IMR-90 (cell line): ENCODE results near the gene SPCS1. TPM values are rescaled to one million over a fixed set of nuclear protein-coding genes. Genes with fewer than 3 reads are reported as not detected.

Experiments
- ATAC-seq: fragments of 200-7000 bp; cut with Tn5 transposase; 2 replicates; pipeline ENCODE4 v1.9.1; 2020; ENCODE audit warnings: low read depth, mild to moderate bottlenecking, moderate library complexity
- BruUV-seq: library from RNA; stranded (reverse); fragments of 400-500 nt; replicated peaks from 2 replicates; lab custom pipeline; 2021; lab: Mats Ljungman, UMichigan
- CTCF ChIA-PET: fragments of 300-600 bp; formaldehyde crosslinking; extraction: SDS; loops from one replicate; lab custom pipeline; 2021; ENCODE audit warnings: antibody characterized with exemption; lab: Yijun Ruan, JAX
- POLR2A ChIA-PET: fragments of 300-600 bp; sonication (Branson Sonifier 250); formaldehyde crosslinking; loops from one replicate; lab custom pipeline; 2022; ENCODE audit warnings: antibody characterized with exemption; ENCODE audit not compliant: unreplicated experiment; lab: Charles Lee
- DNase-seq: peaks from one replicate; pipeline ENCODE4 v3.0.0; 2013
- H2AFZ ChIP-seq: replicated peaks from 2 replicates; pipeline ENCODE3; 2013; ENCODE audit warnings: low read length, mild to moderate bottlenecking; ENCODE audit not compliant: poor library complexity
- H2AK5ac ChIP-seq: 2 replicates; pipeline ENCODE4 v1.6.1; 2013; ENCODE audit warnings: low read depth, low read length, inconsistent platforms
- H2AK9ac ChIP-seq: replicated peaks from 2 replicates; pipeline ENCODE3; 2013; ENCODE audit warnings: mild to moderate bottlenecking, low read depth, low read length, moderate library complexity; ENCODE audit not compliant: poor library complexity
- H2BK120ac ChIP-seq: 2 replicates; pipeline ENCODE4 v1.6.1; 2013; ENCODE audit warnings: low read depth, low read length, inconsistent platforms
- H2BK15ac ChIP-seq: 3 replicates; pipeline ENCODE4 v1.6.1; 2013; ENCODE audit warnings: low read depth, low read length, inconsistent platforms
- H2BK20ac ChIP-seq: 2 replicates; pipeline ENCODE4 v1.6.1; 2013; ENCODE audit warnings: low read depth, mild to moderate bottlenecking, inconsistent platforms, low read length, moderate library complexity
- H2BK5ac ChIP-seq: 2 replicates; pipeline ENCODE4 v1.6.1; 2013; ENCODE audit warnings: mild to moderate bottlenecking, low read depth, low read length, inconsistent platforms; ENCODE audit not compliant: poor library complexity, severe bottlenecking
- H3K14ac ChIP-seq: replicated peaks from 2 replicates; pipeline ENCODE4 v1.6.1; 2013; ENCODE audit warnings: low read depth, low read length, inconsistent platforms
- H3K18ac ChIP-seq: 2 replicates; pipeline ENCODE4 v1.6.1; 2013; ENCODE audit warnings: low read depth, low read length, control low read depth
- H3K23ac ChIP-seq: 2 replicates; pipeline ENCODE4 v1.6.1; 2013; ENCODE audit warnings: low read depth, low read length, inconsistent platforms
- H3K27ac ChIP-seq: 2 replicates; pipeline ENCODE4 v1.5.1; 2013; ENCODE audit warnings: mild to moderate bottlenecking, control low read depth, low read length; ENCODE audit not compliant: insufficient read depth
- H3K27me3 ChIP-seq: 2 replicates; pipeline ENCODE4 v1.6.1; 2013; ENCODE audit warnings: low read length; ENCODE audit not compliant: control insufficient read depth, insufficient read depth
- H3K36me3 ChIP-seq: 2 replicates; pipeline ENCODE4 v1.6.1; 2013; ENCODE audit warnings: low read length, mixed read lengths; ENCODE audit not compliant: control insufficient read depth, insufficient read depth
- H3K4ac ChIP-seq: 2 replicates; pipeline ENCODE4 v1.6.1; 2013; ENCODE audit warnings: low read depth, low read length, inconsistent platforms
- H3K4me1 ChIP-seq: 2 replicates; pipeline ENCODE4 v1.6.1; 2013; ENCODE audit warnings: low read length, mixed read lengths; ENCODE audit not compliant: control insufficient read depth, insufficient read depth
- H3K4me2 ChIP-seq: 2 replicates; pipeline ENCODE4 v1.6.1; 2013; ENCODE audit warnings: low read depth, mild to moderate bottlenecking, control low read depth, low read length, moderate library complexity
- H3K4me3 ChIP-seq: 2 replicates; pipeline ENCODE4 v1.5.1; 2013; ENCODE audit warnings: low read depth, mild to moderate bottlenecking, control low read depth, low read length, moderate library complexity; ENCODE audit not compliant: insufficient read depth
- H3K56ac ChIP-seq: 2 replicates; pipeline ENCODE4 v1.6.1; 2013; ENCODE audit warnings: low read length, inconsistent platforms; ENCODE audit not compliant: insufficient read depth; ENCODE audit errors: extremely low read depth
- H3K79me1 ChIP-seq, 2 experiments: 2 replicates each; pipeline ENCODE4 v1.6.1; 2013; ENCODE audit warnings: low read length in 2 of 2, inconsistent platforms in 1 of 2, low read depth in 1 of 2
- H3K9ac ChIP-seq: 2 replicates; pipeline ENCODE4 v1.6.1; 2013; ENCODE audit warnings: low read depth, low read length, control low read depth
- H3K9me1 ChIP-seq: 2 replicates; pipeline ENCODE4 v1.6.1; 2013; ENCODE audit warnings: low read length, inconsistent platforms; ENCODE audit not compliant: insufficient read depth
- H3K9me3 ChIP-seq: 2 replicates; pipeline ENCODE4 v1.6.1; 2013; ENCODE audit warnings: low read length; ENCODE audit not compliant: control insufficient read depth, insufficient read depth
- H4K20me1 ChIP-seq: 2 replicates; pipeline ENCODE4 v1.6.1; 2013; ENCODE audit warnings: low read length, inconsistent platforms; ENCODE audit not compliant: insufficient read depth
- H4K5ac ChIP-seq: 2 replicates; pipeline ENCODE4 v1.6.1; 2013; ENCODE audit warnings: mild to moderate bottlenecking, low read depth, low read length, control low read depth
- H4K8ac ChIP-seq, 2 experiments: 2 replicates each; pipeline ENCODE4 v1.6.1; 2013; ENCODE audit warnings: low read depth in 2 of 2, low read length in 2 of 2, control low read depth in 1 of 2, inconsistent platforms in 1 of 2
- H4K91ac ChIP-seq: 2 replicates; pipeline ENCODE4 v1.6.1; 2013; ENCODE audit warnings: low read depth, low read length, inconsistent platforms; ENCODE audit not compliant: insufficient read depth
- CEBPB ChIP-seq: IDR thresholded peaks from 2 replicates; pipeline ENCODE4 v1.6.1; 2012; ENCODE audit warnings: low read depth, low read length, improper control_type of control experiment
- CHD1 ChIP-seq: IDR thresholded peaks from 2 replicates; pipeline ENCODE4 v1.6.1; 2012; ENCODE audit warnings: low read depth, low read length, improper control_type of control experiment
- CTCF ChIP-seq: conservative IDR thresholded peaks from 2 replicates; pipeline ENCODE4 v1.5.1; 2012; ENCODE audit warnings: mild to moderate bottlenecking, low read depth, low read length, improper control_type of control experiment
- FOS ChIP-seq: fragments of 150-350 bp; IDR thresholded peaks from 2 replicates; pipeline ENCODE4 v1.6.1; 2016; ENCODE audit warnings: low read depth, low read length
- MAFK ChIP-seq: IDR thresholded peaks from 2 replicates; pipeline ENCODE4 v1.6.1; 2012; ENCODE audit warnings: low read depth, low read length, improper control_type of control experiment
- NFE2L2 ChIP-seq: fragments of 150-350 bp; IDR thresholded peaks from 2 replicates; pipeline ENCODE4 v1.6.1; 2016; ENCODE audit warnings: low read depth, mild to moderate bottlenecking, low read length
- POLR2A ChIP-seq: IDR thresholded peaks from 2 replicates; pipeline ENCODE4 v1.6.1; 2012; ENCODE audit warnings: mild to moderate bottlenecking, low read depth, low read length
- RFX5 ChIP-seq: IDR thresholded peaks from 2 replicates; pipeline ENCODE4 v1.8.0; 2012; ENCODE audit warnings: low read depth, mild to moderate bottlenecking, low read length, moderate library complexity
- SMC3 ChIP-seq: fragments of 150-350 bp; IDR thresholded peaks from 2 replicates; pipeline ENCODE4 v1.6.1; 2016; ENCODE audit warnings: low read depth, mild to moderate bottlenecking, antibody characterized with exemption, low read length, moderate library complexity
- WGBS, 2 experiments: methylation state at CpG; one replicate each; pipeline versions ENCODE4 v1.1.5 to v1.1.7; 2013; ENCODE audit warnings: missing lambda C conversion rate in 2 of 2; ENCODE audit not compliant: insufficient read length in 1 of 2; ENCODE audit errors: extremely low coverage in 2 of 2; 5-methylcytosine and 5-hydroxymethylcytosine counted together
- dilution Hi-C: fragments of 300-500 bp; cut with HindIII; formaldehyde crosslinking; loops from one replicate; pipeline ENCODE4 v1.14.3; 2018; ENCODE audit warnings: low sequenced_read_pairs; ENCODE audit not compliant: unreplicated experiment
- in situ Hi-C: fragments of 300-500 bp; cut with MboI; formaldehyde crosslinking; loops from 3 replicates; pipeline ENCODE4 v1.14.3; 2019; ENCODE audit warnings: low sequenced_read_pairs, inconsistent platforms, mixed read lengths
- intact Hi-C: fragments of 100-400 bp; cut with micrococcal nuclease; formaldehyde crosslinking; loops from 2 replicates; pipeline ENCODE4 v1.10.0; 2022
- polyA plus RNA-seq, 3 experiments: library from polyadenylated mRNA; depleted of rRNA; stranded (reverse); fragments of >200 nt; gene quantifications; 2 replicates each; pipeline ENCODE4 v1.2.3, GENCODE V29; 2012; ENCODE audit warnings: low replicate concordance in 1 of 3
- total RNA-seq: library from RNA; depleted of rRNA; stranded (reverse); fragments of >200 nt; gene quantifications from 2 replicates; pipeline ENCODE4 v1.2.3, GENCODE V29; 2012
- TF ChIP-seq, protein P1 (sequence below): fragments of 150-350 bp; IDR thresholded peaks from 2 replicates; pipeline ENCODE4 v1.6.1; 2017; ENCODE audit warnings: mild to moderate bottlenecking, antibody characterized with exemption, low read length, low read depth

Gene SPCS1
- total and polyA plus RNA-seq, 2 of the 4 experiments (the other 2 are of a cell fraction): 50.5 to 124 TPM

- Histone ChIP-seq H3K9me3 (no peaks in the 10 kb centered on the region), H2BK5ac (no peak overlapping the region), H3K27me3 (no peaks in the 10 kb centered on the region), H4K5ac (no peak overlapping the region), H4K8ac (no peak overlapping the region), H4K20me1 (no peaks in the 10 kb centered on the region), H3K9ac (no peak overlapping the region), H2AK5ac (no peak overlapping the region), H3K4ac (no peak overlapping the region), H4K91ac (no peak overlapping the region), H3K23ac (no peak overlapping the region), H3K56ac (no peak overlapping the region), H3K4me3 (no peak overlapping the region), H2BK15ac (no peak overlapping the region), H3K27ac (no peak overlapping the region), H3K9me1 (0 out of 2 replicates have a peak, but pooled peaks cover 4% of the 10 kb centered on the region), H2BK120ac (no peak overlapping the region), H3K79me1 (peaks cover 0 to 6% of the 10 kb centered on the region in 2 experiments; a peak in 1 of 4 replicates), H3K18ac (no peak overlapping the region), H3K4me2 (no peak overlapping the region), H2AK9ac (no peak overlapping the region), H3K4me1 (no peaks in the 10 kb centered on the region), H2BK20ac (no peak overlapping the region), H3K14ac (no peak overlapping the region), H3K36me3 (peaks cover 8% of the 10 kb centered on the region), H2AFZ (no peak overlapping the region)
- 100% methylated on average over 1 of the region's 11 CpGs; no CpG with 5 or more reads in 1 of the 2 experiments for WGBS, 2 experiments
- no TSS peak for BruUV-seq
- no peak for ATAC-seq
- TF ChIP-seq SMC3: no peak
- no peak for TF ChIP-seq FOS
- TF ChIP-seq, protein P1, sequence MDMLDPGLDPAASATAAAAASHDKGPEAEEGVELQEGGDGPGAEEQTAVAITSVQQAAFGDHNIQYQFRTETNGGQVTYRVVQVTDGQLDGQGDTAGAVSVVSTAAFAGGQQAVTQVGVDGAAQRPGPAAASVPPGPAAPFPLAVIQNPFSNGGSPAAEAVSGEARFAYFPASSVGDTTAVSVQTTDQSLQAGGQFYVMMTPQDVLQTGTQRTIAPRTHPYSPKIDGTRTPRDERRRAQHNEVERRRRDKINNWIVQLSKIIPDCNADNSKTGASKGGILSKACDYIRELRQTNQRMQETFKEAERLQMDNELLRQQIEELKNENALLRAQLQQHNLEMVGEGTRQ: no peak
- TF ChIP-seq POLR2A: no peak
- TF ChIP-seq RFX5: no peak
- no peak for TF ChIP-seq CHD1
- no peak for TF ChIP-seq CTCF
- TF ChIP-seq MAFK: no peak
- no peak for TF ChIP-seq NFE2L2
- no peak for TF ChIP-seq CEBPB
- DNase-seq: no peak
- CTCF ChIA-PET: no interaction called here
- POLR2A ChIA-PET: no interaction called here
- in situ Hi-C loops: no loop called here
- dilution Hi-C loops: no loop called here
- intact Hi-C loops: no loop called here
Observed at GRCh38 chr3:52715714-52716305, 9.9 kb downstream of the SPCS1 start.
